PC-9 (cell line): ENCODE measurements around the gene PLEKHG5. TPM values are rescaled to one million over a fixed set of nuclear protein-coding genes. Genes with fewer than 3 reads are reported as not detected.

Source experiments
- BruUV-seq: library from RNA; stranded (reverse); fragments of 400-500 nt; replicated peaks from 2 replicates; lab custom pipeline; 2021; lab: Mats Ljungman, UMichigan
- CTCF ChIA-PET: fragments of 300-600 bp; sonication (Branson Sonifier 250); formaldehyde crosslinking; loops from one replicate; lab custom pipeline; 2022; ENCODE audit warnings: antibody characterized with exemption; lab: Charles Lee
- POLR2A ChIA-PET: fragments of 300-600 bp; sonication (Branson Sonifier 250); formaldehyde crosslinking; loops from one replicate; lab custom pipeline; 2022; ENCODE audit warnings: antibody characterized with exemption; ENCODE audit not compliant: unreplicated experiment; lab: Charles Lee
- DNase-seq, 2 experiments: peaks; one replicate each; pipeline versions ENCODE4 v3.0.0 to v3.0.0-alpha.2; 2015 to 2022; ENCODE audit warnings: mixed read lengths in 1 of 2
- H2AFZ ChIP-seq: fragments of 200-600 bp; sonication (generic); 2 replicates; pipeline ENCODE4 v1.8.1; 2017; ENCODE audit warnings: antibody characterized with exemption
- H3F3A ChIP-seq: fragments of 200-600 bp; sonication (generic); 2 replicates; pipeline ENCODE4 v1.8.1; 2017; ENCODE audit warnings: antibody characterized with exemption, mild to moderate bottlenecking, low read depth; ENCODE audit not compliant: insufficient read depth
- H3K27ac ChIP-seq: fragments of 200-600 bp; sonication (generic); 2 replicates; pipeline ENCODE4 v1.6.1; 2016; ENCODE audit warnings: mixed run types
- H3K27me3 ChIP-seq: fragments of 200-600 bp; sonication (generic); 2 replicates; pipeline ENCODE4 v1.6.1; 2016; ENCODE audit warnings: low read depth, mixed run types; ENCODE audit not compliant: insufficient read depth
- H3K36me3 ChIP-seq: fragments of 200-600 bp; sonication (generic); 2 replicates; pipeline ENCODE4 v1.6.1; 2016; ENCODE audit warnings: low read depth, mixed run types
- H3K4me1 ChIP-seq: fragments of 200-600 bp; sonication (generic); replicated peaks from 2 replicates; pipeline ENCODE4 v1.6.1; 2016; ENCODE audit warnings: mixed run types; ENCODE audit not compliant: insufficient read depth
- H3K4me2 ChIP-seq: fragments of 200-600 bp; sonication (generic); 2 replicates; pipeline ENCODE4 v1.6.1; 2017; ENCODE audit warnings: mixed run types
- H3K4me3 ChIP-seq: fragments of 200-600 bp; sonication (generic); 2 replicates; pipeline ENCODE4 v1.6.1; 2016; ENCODE audit warnings: mixed run types
- H3K79me2 ChIP-seq: fragments of 200-600 bp; sonication (generic); 2 replicates; pipeline ENCODE4 v1.6.1; 2017; ENCODE audit warnings: low read depth, mixed run types
- H3K9me2 ChIP-seq: fragments of 200-600 bp; sonication (generic); 2 replicates; pipeline ENCODE4 v1.8.1; 2017; ENCODE audit warnings: mild to moderate bottlenecking; ENCODE audit not compliant: insufficient read depth
- H3K9me3 ChIP-seq: fragments of 200-600 bp; sonication (generic); 2 replicates; pipeline ENCODE4 v1.8.1; 2016; ENCODE audit warnings: low read depth; ENCODE audit not compliant: insufficient read depth
- H4K20me1 ChIP-seq: fragments of 200-600 bp; sonication (generic); 2 replicates; pipeline ENCODE4 v1.8.1; 2017; ENCODE audit not compliant: insufficient read depth
- EZH2 ChIP-seq: fragments of 200-600 bp; sonication (generic); IDR thresholded peaks from 2 replicates; pipeline ENCODE4 v1.8.0; 2017; ENCODE audit warnings: antibody characterized with exemption, low read depth
- intact Hi-C: fragments of 100-400 bp; cut with micrococcal nuclease; formaldehyde crosslinking; loops from one replicate; pipeline ENCODE4 v1.10.0; 2022; ENCODE audit not compliant: unreplicated experiment
- total RNA-seq: library from RNA; stranded (reverse); gene quantifications from 2 replicates; pipeline ENCODE4 v1.2.3, GENCODE V29; 2021
- TF ChIP-seq, protein P1 (sequence below): fragments of 200-600 bp; sonication (generic); conservative IDR thresholded peaks from 2 replicates; pipeline ENCODE4 v1.6.1; 2017; ENCODE audit warnings: mixed run types, antibody characterized with exemption, mild to moderate bottlenecking, moderate library complexity

The PLEKHG5 gene
- total RNA-seq, 1 experiment from 2014 or later, result 11.3 TPM

GRCh38 chr1:6467744-6468688, 23.5 kb downstream of the PLEKHG5 start:
- DNase-seq, result no peak
- ChIA-PET CTCF (no interaction called here), POLR2A (no interaction called here)
- no peaks in the 10 kb centered on the region for H4K20me1 ChIP-seq
- intact Hi-C loops, result no loop called here
- H3K36me3 ChIP-seq, result no peaks in the 10 kb centered on the region
- no peak overlapping the region for H3K4me3 ChIP-seq
- no TSS peak for BruUV-seq
- TF ChIP-seq, protein P1, sequence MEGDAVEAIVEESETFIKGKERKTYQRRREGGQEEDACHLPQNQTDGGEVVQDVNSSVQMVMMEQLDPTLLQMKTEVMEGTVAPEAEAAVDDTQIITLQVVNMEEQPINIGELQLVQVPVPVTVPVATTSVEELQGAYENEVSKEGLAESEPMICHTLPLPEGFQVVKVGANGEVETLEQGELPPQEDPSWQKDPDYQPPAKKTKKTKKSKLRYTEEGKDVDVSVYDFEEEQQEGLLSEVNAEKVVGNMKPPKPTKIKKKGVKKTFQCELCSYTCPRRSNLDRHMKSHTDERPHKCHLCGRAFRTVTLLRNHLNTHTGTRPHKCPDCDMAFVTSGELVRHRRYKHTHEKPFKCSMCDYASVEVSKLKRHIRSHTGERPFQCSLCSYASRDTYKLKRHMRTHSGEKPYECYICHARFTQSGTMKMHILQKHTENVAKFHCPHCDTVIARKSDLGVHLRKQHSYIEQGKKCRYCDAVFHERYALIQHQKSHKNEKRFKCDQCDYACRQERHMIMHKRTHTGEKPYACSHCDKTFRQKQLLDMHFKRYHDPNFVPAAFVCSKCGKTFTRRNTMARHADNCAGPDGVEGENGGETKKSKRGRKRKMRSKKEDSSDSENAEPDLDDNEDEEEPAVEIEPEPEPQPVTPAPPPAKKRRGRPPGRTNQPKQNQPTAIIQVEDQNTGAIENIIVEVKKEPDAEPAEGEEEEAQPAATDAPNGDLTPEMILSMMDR, result no peak
- no peak for TF ChIP-seq EZH2
- no peaks in the 10 kb centered on the region for H3K27me3 ChIP-seq
- H2AFZ ChIP-seq, result no peak overlapping the region
- no peaks in the 10 kb centered on the region for H3K9me3 ChIP-seq
- no peak overlapping the region for H3K27ac ChIP-seq
- H3K79me2 ChIP-seq, result no peaks in the 10 kb centered on the region
- H3K4me2 ChIP-seq, result no peak overlapping the region
- peaks cover 10% of the 10 kb centered on the region; the same call in 1 of the 2 replicates for H3F3A ChIP-seq
- no peaks in the 10 kb centered on the region for H3K9me2 ChIP-seq
- peaks cover 11% of the 10 kb centered on the region; the same call in 1 of the 2 replicates for H3K4me1 ChIP-seq

DNA sequence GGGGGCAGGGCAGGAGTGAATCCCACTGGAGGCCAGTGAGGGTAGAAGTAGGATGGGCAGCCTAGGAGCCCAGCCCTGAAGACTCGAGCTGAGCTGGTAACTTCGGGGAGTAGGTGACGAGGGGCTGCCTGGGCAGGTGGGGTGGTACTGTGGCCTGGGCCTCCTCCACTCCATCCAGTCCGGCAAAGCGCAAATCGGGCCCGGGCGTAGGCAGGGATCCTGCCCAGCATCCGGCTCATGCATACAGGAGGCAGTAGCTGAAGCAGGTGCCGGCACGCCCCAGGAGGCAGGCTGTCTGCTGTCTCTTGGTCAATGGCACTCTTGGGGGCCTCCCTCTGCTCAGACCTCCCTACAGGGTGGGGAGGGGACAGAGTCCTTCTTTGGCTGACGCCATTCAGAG, 24.2 kb downstream of the PLEKHG5 start:
- Histone ChIP-seq H3K36me3 (no peaks in the 10 kb centered on the region), H3K79me2 (no peaks in the 10 kb centered on the region), H3K27ac (no peak overlapping the region), H3K4me2 (no peak overlapping the region), H3K9me3 (no peaks in the 10 kb centered on the region), H2AFZ (no peak overlapping the region), H3F3A (peaks cover 6% of the 10 kb centered on the region; the same call in 1 of the 2 replicates), H3K4me3 (no peak overlapping the region), H3K4me1 (peaks cover 6% of the 10 kb centered on the region; the same call in 1 of the 2 replicates), H3K9me2 (no peaks in the 10 kb centered on the region), H3K27me3 (no peaks in the 10 kb centered on the region), H4K20me1 (no peaks in the 10 kb centered on the region)
- intact Hi-C loops, result no loop called here
- CTCF ChIA-PET, result interaction anchor here (0.6 kb wide), 1 partner anchor 156 kb away, joined by 3 read pairs; no protein-coding TSS in a partner anchor
- BruUV-seq, result no TSS peak
- TF ChIP-seq, protein P1, result no peak
- TF ChIP-seq EZH2, result no peak
- POLR2A ChIA-PET, result no interaction called here
- DNase-seq, result no peak

GRCh38 chr1:6466751-6467150, 24.7 kb downstream of the PLEKHG5 start:
- no peak overlapping the region for H3K27ac ChIP-seq
- POLR2A ChIA-PET, result no interaction called here
- H3K36me3 ChIP-seq, result no peaks in the 10 kb centered on the region
- 0 out of 2 replicates have a peak, but pooled peaks cover 2% of the 10 kb centered on the region for H3K4me1 ChIP-seq
- intact Hi-C loops, result no loop called here
- no peak for DNase-seq
- H3K4me2 ChIP-seq, result no peak overlapping the region
- no peak overlapping the region for H3K4me3 ChIP-seq
- no peak for TF ChIP-seq EZH2
- TF ChIP-seq, protein P1, result no peak
- CTCF ChIA-PET, result interaction anchor here (0.6 kb wide), 2 partner anchors 11 to 157 kb away, joined by 3 to 7 read pairs; no protein-coding TSS in a partner anchor
- H3K9me3 ChIP-seq, result no peaks in the 10 kb centered on the region
- no peaks in the 10 kb centered on the region for H4K20me1 ChIP-seq
- H2AFZ ChIP-seq, result no peak overlapping the region
- H3K27me3 ChIP-seq, result no peaks in the 10 kb centered on the region
- no peaks in the 10 kb centered on the region for H3K79me2 ChIP-seq
- H3K9me2 ChIP-seq, result no peaks in the 10 kb centered on the region
- H3F3A ChIP-seq, result peaks cover 2% of the 10 kb centered on the region; the same call in 1 of the 2 replicates
- BruUV-seq, result no TSS peak
